Mucosa of rectum (tissue), 2 donors: ENCODE data around the gene CPZ.

Experiments
- H3K27ac ChIP-seq, 2 donors: one replicate each; pipeline ENCODE4 v1.7.0; 2013; ENCODE audit warnings: inconsistent platforms in 2 of 2, low read depth in 2 of 2, low read length in 2 of 2
- H3K27me3 ChIP-seq, 2 donors: one replicate each; pipeline ENCODE4 v1.7.0; 2013; ENCODE audit warnings: low read length in 2 of 2; ENCODE audit not compliant: control insufficient read depth in 2 of 2, insufficient read depth in 2 of 2
- H3K36me3 ChIP-seq, 2 donors: one replicate each; pipeline ENCODE4 v1.7.0; 2013; ENCODE audit warnings: low read length in 2 of 2; ENCODE audit not compliant: control insufficient read depth in 2 of 2, insufficient read depth in 2 of 2
- H3K4me1 ChIP-seq, 2 donors: one replicate each; pipeline ENCODE4 v1.7.0; 2013; ENCODE audit warnings: low read length in 2 of 2, mild to moderate bottlenecking in 1 of 2; ENCODE audit not compliant: control insufficient read depth in 2 of 2, insufficient read depth in 2 of 2
- H3K4me3 ChIP-seq, 2 donors: one replicate each; pipeline ENCODE4 v1.7.0; 2013; ENCODE audit warnings: low read length in 2 of 2
- H3K9ac ChIP-seq, 2 donors: one replicate each; pipeline ENCODE4 v1.7.0; 2013; ENCODE audit warnings: low read length in 2 of 2, low read depth in 1 of 2, mild to moderate bottlenecking in 1 of 2
- H3K9me3 ChIP-seq, 2 donors: one replicate each; pipeline ENCODE4 v1.7.0; 2013; ENCODE audit warnings: low read length in 2 of 2; ENCODE audit not compliant: control insufficient read depth in 2 of 2
- donor health status: healthy.
- donor health status: Normal muscosa, but diverticular disease.

Gene CPZ

GRCh38 chr4:8664031-8664805 lies 71.7 kb downstream of the CPZ start:
- Histone ChIP-seq H3K4me1 (no peaks in the 10 kb centered on the region), H3K36me3 (no peaks in the 10 kb centered on the region), H3K27ac (no peak overlapping the region), H3K9me3 (no peaks in the 10 kb centered on the region), H3K27me3 (peaks cover 0 to 3% of the 10 kb centered on the region in 2 donors), H3K4me3 (no peak overlapping the region), H3K9ac (no peak overlapping the region)

- no peaks in the 10 kb centered on the region for H3K36me3 ChIP-seq
- no peaks in the 10 kb centered on the region for H3K9me3 ChIP-seq
- H3K4me3 ChIP-seq, result no peak overlapping the region
- H3K9ac ChIP-seq, result no peak overlapping the region
- no peak overlapping the region for H3K27ac ChIP-seq
- H3K4me1 ChIP-seq, result no peaks in the 10 kb centered on the region
- peaks cover 0 to 3% of the 10 kb centered on the region in 2 donors for H3K27me3 ChIP-seq
Observed at GRCh38 chr4:8664976-8665375, 72.4 kb downstream of the CPZ start.

GRCh38 chr4:8665406-8666360 lies 73.1 kb downstream of the CPZ start:
- Histone ChIP-seq H3K36me3 (no peaks in the 10 kb centered on the region), H3K27ac (no peak overlapping the region), H3K4me3 (no peak overlapping the region), H3K9ac (no peak overlapping the region), H3K27me3 (peaks cover 0 to 3% of the 10 kb centered on the region in 2 donors), H3K4me1 (no peaks in the 10 kb centered on the region), H3K9me3 (no peaks in the 10 kb centered on the region)

- Histone ChIP-seq H3K27ac (no peak overlapping the region), H3K36me3 (no peaks in the 10 kb centered on the region), H3K9me3 (no peaks in the 10 kb centered on the region), H3K4me3 (no peak overlapping the region), H3K27me3 (peaks cover 0 to 3% of the 10 kb centered on the region in 2 donors), H3K4me1 (no peaks in the 10 kb centered on the region), H3K9ac (no peak overlapping the region)
Observed at GRCh38 chr4:8666581-8666980, 74.0 kb downstream of the CPZ start.
